GM19025 (cell line): ENCODE measurements around the gene EDDM3A.
"Not testable (repeated sequence)": the region's sequence is repeated elsewhere in the genome, so short reads cannot be mapped to it uniquely, and the experiment has no call there.

ENCODE experiments used
- ATAC-seq: cut with Tn5 transposase; IDR thresholded peaks from one replicate; pipeline ENCODE4 v1.9.1; 2021; ENCODE audit warnings: mild to moderate bottlenecking, low read depth, moderate library complexity; ENCODE audit not compliant: unreplicated experiment

EDDM3A gene

GRCh38 chr14:20745571-20746358, at the start of gene EDDM3A:
EDDM3A (plus strand) TSS chr14:20745887; CDS start chr14:20747581, 1,694 bp downstream.
- ATAC-seq, result no peak

GRCh38 chr14:20696764-20697163, 48.9 kb upstream of the EDDM3A start:
- ATAC-seq, result no peak

- ATAC-seq, result no peak
Observed at GRCh38 chr14:20697273-20698017, 48.2 kb upstream of the EDDM3A start.

- no peak for ATAC-seq
Observed at GRCh38 chr14:20698018-20698329, 47.7 kb upstream of the EDDM3A start.

- no peak for ATAC-seq
Observed at GRCh38 chr14:20698934-20699333, 46.8 kb upstream of the EDDM3A start.

GRCh38 chr14:20699931-20700330, 45.8 kb upstream of the EDDM3A start:
- ATAC-seq, result no peak

- not testable (repeated sequence) for ATAC-seq
Observed at GRCh38 chr14:20700965-20701364, 44.7 kb upstream of the EDDM3A start.

GRCh38 chr14:20706657-20707355, 38.9 kb upstream of the EDDM3A start:
- no peak for ATAC-seq

GRCh38 chr14:20707622-20708021, 38.1 kb upstream of the EDDM3A start:
- ATAC-seq, result no peak

GRCh38 chr14:20711261-20711660, 34.4 kb upstream of the EDDM3A start:
- no peak for ATAC-seq

GRCh38 chr14:20711685-20712084, 34.0 kb upstream of the EDDM3A start:
- no peak for ATAC-seq

- no peak for ATAC-seq
Observed at GRCh38 chr14:20712904-20713303, 32.8 kb upstream of the EDDM3A start.

GRCh38 chr14:20714593-20715250, 31.0 kb upstream of the EDDM3A start:
- no peak for ATAC-seq

- no peak for ATAC-seq
Observed at GRCh38 chr14:20719777-20720176, 25.9 kb upstream of the EDDM3A start.

- no peak for ATAC-seq
Observed at GRCh38 chr14:20720741-20721140, 24.9 kb upstream of the EDDM3A start.

- no peak for ATAC-seq
Observed at GRCh38 chr14:20722016-20722415, 23.7 kb upstream of the EDDM3A start.

GRCh38 chr14:20723488-20723887, 22.2 kb upstream of the EDDM3A start:
- ATAC-seq, result no peak

GRCh38 chr14:20726121-20726520, 19.6 kb upstream of the EDDM3A start:
- ATAC-seq, result not testable (repeated sequence)

GRCh38 chr14:20726531-20726930, 19.2 kb upstream of the EDDM3A start:
- ATAC-seq, result no peak

GRCh38 chr14:20730891-20731290, 14.8 kb upstream of the EDDM3A start:
- no peak for ATAC-seq

GRCh38 chr14:20732477-20732876, 13.2 kb upstream of the EDDM3A start:
- no peak for ATAC-seq
